AG09309 (cell line): ENCODE data around the gene WDR38.

ENCODE experiments used
- DNase-seq: peaks from one replicate; pipeline ENCODE4 v3.0.0-alpha.2; 2010; ENCODE audit warnings: low read depth
- H3K4me3 ChIP-seq: 2 replicates; pipeline ENCODE4 v1.5.1; 2011; ENCODE audit warnings: mild to moderate bottlenecking, low read depth, low read length, moderate library complexity; ENCODE audit not compliant: control insufficient read depth
- CTCF ChIP-seq: IDR thresholded peaks from 2 replicates; pipeline ENCODE4 v1.5.1; 2011; ENCODE audit warnings: mild to moderate bottlenecking, low read depth, low read length, inconsistent platforms; ENCODE audit not compliant: insufficient read depth, control insufficient read depth; ENCODE audit errors: missing control alignments

WDR38 gene

GRCh38 chr9:124875501-124875900 is 22.2 kb downstream of the WDR38 start:
- H3K4me3 ChIP-seq = no peak overlapping the region
- no peak for DNase-seq
- TF ChIP-seq CTCF = no peak

- no peak overlapping the region for H3K4me3 ChIP-seq
- no peak for TF ChIP-seq CTCF
- no peak for DNase-seq
Measured at GRCh38 chr9:124877021-124877782, 23.9 kb downstream of the WDR38 start.

- no peak overlapping the region for H3K4me3 ChIP-seq
- DNase-seq = no peak
- TF ChIP-seq CTCF = no peak
Measured at GRCh38 chr9:124878021-124878420, 24.8 kb downstream of the WDR38 start.

GRCh38 chr9:124878518-124878917 is 25.3 kb downstream of the WDR38 start:
- no peak for TF ChIP-seq CTCF

GRCh38 chr9:124879226-124879625 is 26.0 kb downstream of the WDR38 start:
- no peak for TF ChIP-seq CTCF
- no peak for DNase-seq
- no peak overlapping the region for H3K4me3 ChIP-seq

More at GRCh38 chr9:124878518-124878917, 25.3 kb downstream of the WDR38 start:
- DNase-seq = no peak
- no peak overlapping the region for H3K4me3 ChIP-seq

GRCh38 chr9:124880501-124880900 is 27.2 kb downstream of the WDR38 start:
- TF ChIP-seq CTCF = no peak
- no peak for DNase-seq
- no peak overlapping the region for H3K4me3 ChIP-seq

- DNase-seq = no peak
- TF ChIP-seq CTCF = no peak
Measured at GRCh38 chr9:124881138-124881743, 28.0 kb downstream of the WDR38 start.

More at GRCh38 chr9:124881138-124881743, 28.0 kb downstream of the WDR38 start:
- H3K4me3 ChIP-seq = no peak overlapping the region
